PC-3 (cell line): Measurements from ENCODE around the gene CCNF. TPM values are rescaled to one million over a fixed set of nuclear protein-coding genes. Genes with fewer than 3 reads are reported as not detected.
"Not testable (repeated sequence)": the region's sequence is repeated elsewhere in the genome, so short reads cannot be mapped to it uniquely, and the experiment has no call there.

ENCODE experiments used
- ATAC-seq: fragments of 200-7000 bp; cut with Tn5 transposase; 2 replicates; pipeline ENCODE4 v1.9.1; 2020; ENCODE audit warnings: mild to moderate bottlenecking, moderate library complexity
- BruUV-seq: library from RNA; stranded (reverse); fragments of 400-500 nt; replicated peaks from 2 replicates; lab custom pipeline; 2021; lab: Mats Ljungman, UMichigan
- CTCF ChIA-PET: fragments of 300-600 bp; sonication (Branson Sonifier 250); formaldehyde crosslinking; loops from one replicate; lab custom pipeline; 2022; ENCODE audit warnings: antibody characterized with exemption; lab: Charles Lee
- POLR2A ChIA-PET: fragments of 300-600 bp; sonication (Branson Sonifier 250); formaldehyde crosslinking; loops from one replicate; lab custom pipeline; 2022; ENCODE audit warnings: antibody characterized with exemption; ENCODE audit not compliant: unreplicated experiment; lab: Charles Lee
- DNase-seq: peaks from one replicate; pipeline ENCODE4 v3.0.0-alpha.2; 2015
- H2AFZ ChIP-seq: fragments of 300-600 bp; sonication (generic); 2 replicates; pipeline ENCODE4 v1.6.0; 2016; ENCODE audit warnings: antibody characterized with exemption, low read length
- H3F3A ChIP-seq: fragments of 300-600 bp; sonication (generic); one replicate; pipeline ENCODE4 v1.6.0; 2017; ENCODE audit warnings: antibody characterized with exemption, low read length, control low read depth, mild to moderate bottlenecking; ENCODE audit not compliant: unreplicated experiment
- H3K27ac ChIP-seq: fragments of 300-600 bp; sonication (generic); 2 replicates; pipeline ENCODE4 v1.5.1; 2016; ENCODE audit warnings: mild to moderate bottlenecking, low read length
- H3K27me3 ChIP-seq: fragments of 300-600 bp; sonication (generic); 2 replicates; pipeline ENCODE4 v1.6.1; 2016; ENCODE audit warnings: low read length, mixed read lengths
- H3K36me3 ChIP-seq: fragments of 300-600 bp; sonication (generic); 2 replicates; pipeline ENCODE4 v1.6.1; 2016; ENCODE audit warnings: low read depth, mixed run types, low read length, mixed read lengths
- H3K4me1 ChIP-seq: fragments of 300-600 bp; sonication (generic); 2 replicates; pipeline ENCODE4 v1.5.1; 2016; ENCODE audit warnings: low read length; ENCODE audit not compliant: insufficient read depth
- H3K4me2 ChIP-seq: fragments of 300-600 bp; sonication (generic); 2 replicates; pipeline ENCODE4 v1.6.0; 2016; ENCODE audit warnings: low read length
- H3K4me3 ChIP-seq: fragments of 300-600 bp; sonication (generic); 2 replicates; pipeline ENCODE4 v1.5.1; 2016; ENCODE audit warnings: mild to moderate bottlenecking, low read length, mixed read lengths
- H3K79me2 ChIP-seq: fragments of 300-600 bp; sonication (generic); 2 replicates; pipeline ENCODE4 v1.6.1; 2017; ENCODE audit warnings: low read length, mixed read lengths
- H3K9ac ChIP-seq: fragments of 300-600 bp; sonication (generic); 2 replicates; pipeline ENCODE4 v1.6.0; 2016; ENCODE audit warnings: mild to moderate bottlenecking, low read length
- H3K9me2 ChIP-seq: fragments of 300-600 bp; sonication (generic); replicated peaks from 2 replicates; pipeline ENCODE4 v1.6.1; 2016; ENCODE audit warnings: mixed run types, low read length, mixed read lengths
- H3K9me3 ChIP-seq: fragments of 300-600 bp; sonication (generic); 2 replicates; pipeline ENCODE4 v1.6.1; 2016; ENCODE audit warnings: low read length, mixed read lengths
- H4K20me1 ChIP-seq: fragments of 300-600 bp; sonication (generic); 2 replicates; pipeline ENCODE4 v1.6.1; 2016; ENCODE audit warnings: low read length, mixed read lengths
- CTCF ChIP-seq: fragments of 300-600 bp; sonication (generic); conservative IDR thresholded peaks from 2 replicates; pipeline ENCODE4 v1.5.1; 2017; ENCODE audit warnings: antibody characterized with exemption, low read depth, mild to moderate bottlenecking, low read length
- EZH2 ChIP-seq: fragments of 300-600 bp; sonication (generic); IDR thresholded peaks from one replicate; pipeline ENCODE4 v1.6.1; 2017; ENCODE audit warnings: antibody characterized with exemption, mild to moderate bottlenecking, low read length; ENCODE audit not compliant: unreplicated experiment
- EZH2phosphoT487 ChIP-seq: fragments of 300-600 bp; sonication (generic); IDR thresholded peaks from 2 replicates; pipeline ENCODE4 v1.6.1; 2018; ENCODE audit warnings: mild to moderate bottlenecking, antibody characterized with exemption, low read length, borderline replicate concordance
- intact Hi-C: fragments of 100-400 bp; cut with micrococcal nuclease; formaldehyde crosslinking; loops from 2 replicates; pipeline ENCODE4 v1.9.0; 2023
- total RNA-seq: library from RNA; depleted of rRNA; stranded (reverse); fragments of >200 nt; gene quantifications from 2 replicates; pipeline ENCODE4 v1.2.3, GENCODE V29; 2014

Gene CCNF
- total RNA-seq, 1 experiment from 2014 or later = 26.8 TPM

GRCh38 chr16:2432801-2433505 lies 3.7 kb downstream of the CCNF start:
- ChIA-PET POLR2A (no interaction called here), CTCF (no interaction called here)
- intact Hi-C loops = no loop called here
- H3K27ac ChIP-seq = no peak overlapping the region
- no peaks in the 10 kb centered on the region for H3F3A ChIP-seq
- ATAC-seq (no peak), DNase-seq (no peak)
- peaks cover 32% of the 10 kb centered on the region for H3K79me2 ChIP-seq
- H3K9ac ChIP-seq = no peak overlapping the region
- H3K27me3 ChIP-seq = no peaks in the 10 kb centered on the region
- no peak overlapping the region for H3K4me2 ChIP-seq
- peaks cover 25% of the 10 kb centered on the region; the same call in 1 of the 2 replicates for H3K36me3 ChIP-seq
- TF ChIP-seq EZH2 (no peak), EZH2phosphoT487 (no peak), CTCF (no peak)
- H2AFZ ChIP-seq = no peak overlapping the region
- H3K9me3 ChIP-seq = no peaks in the 10 kb centered on the region
- H3K4me3 ChIP-seq = no peak overlapping the region
- no peaks in the 10 kb centered on the region for H3K9me2 ChIP-seq
- H3K4me1 ChIP-seq = peaks cover 9% of the 10 kb centered on the region
- H4K20me1 ChIP-seq = peaks cover 8% of the 10 kb centered on the region; the same call in 1 of the 2 replicates
- BruUV-seq = no TSS peak

DNA sequence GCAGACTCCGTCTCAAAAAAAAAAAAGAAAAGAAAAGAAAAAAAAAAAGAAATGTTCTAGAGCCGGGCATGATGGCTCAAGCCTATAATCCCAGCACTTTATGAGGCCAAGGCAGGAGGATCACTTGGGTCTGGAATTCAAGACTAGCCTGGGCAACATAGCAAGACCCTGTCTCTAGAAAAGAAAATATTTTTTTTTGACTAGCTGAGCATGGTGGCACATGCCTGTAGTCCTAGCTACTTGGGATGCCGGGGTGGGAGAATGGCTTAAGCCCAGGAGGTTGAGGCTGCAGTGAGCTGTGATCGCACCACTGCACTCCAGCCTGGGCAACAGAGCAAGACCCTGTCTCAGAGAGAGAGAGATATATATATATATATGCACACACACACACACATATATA lies 6.0 kb downstream of the CCNF start:
- H3K4me2 ChIP-seq, H3K4me1 ChIP-seq, ATAC-seq, H3K9ac ChIP-seq, H3K9me3 ChIP-seq, intact Hi-C loops, BruUV-seq, H3K27ac ChIP-seq, H2AFZ ChIP-seq, H3K4me3 ChIP-seq, DNase-seq, H4K20me1 ChIP-seq, H3F3A ChIP-seq, H3K9me2 ChIP-seq, H3K27me3 ChIP-seq, CTCF ChIA-PET: not testable (repeated sequence)
- POLR2A ChIA-PET = interaction anchor here (0.7 kb wide), 1 partner anchor 50 kb away, joined by 3 read pairs; no protein-coding TSS in a partner anchor
- Histone ChIP-seq H3K79me2 (peaks cover 23% of the 10 kb centered on the region), H3K36me3 (peaks cover 25% of the 10 kb centered on the region; the same call in 1 of the 2 replicates)

DNA sequence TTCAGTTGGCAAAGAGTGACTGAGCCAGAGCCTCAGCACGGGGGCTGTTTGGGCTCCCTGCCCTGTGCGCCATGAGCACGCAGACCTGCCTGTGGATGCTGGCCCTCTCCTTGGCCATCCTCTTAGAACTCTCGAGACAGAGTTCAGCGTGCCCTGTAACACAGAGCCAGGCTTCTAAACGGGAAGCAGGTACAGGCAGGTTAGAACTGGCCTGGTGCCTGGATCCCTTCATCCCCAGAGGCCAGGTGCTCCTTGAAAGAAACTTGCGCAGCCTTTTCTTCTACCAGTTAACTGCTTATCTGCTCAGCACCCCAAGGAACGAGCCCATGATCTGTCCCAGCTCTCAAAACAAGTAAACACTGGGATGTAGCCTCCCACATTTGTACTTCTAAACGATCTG lies 6.9 kb downstream of the CCNF start:
- Histone ChIP-seq H3K27ac (no peak overlapping the region), H3K4me1 (peaks cover 2% of the 10 kb centered on the region), H2AFZ (no peak overlapping the region), H3K27me3 (no peaks in the 10 kb centered on the region), H3K4me2 (no peak overlapping the region), H3K9ac (no peak overlapping the region), H4K20me1 (peaks cover 1% of the 10 kb centered on the region; the same call in 1 of the 2 replicates), H3K79me2 (peaks cover 14% of the 10 kb centered on the region), H3K4me3 (no peak overlapping the region), H3K36me3 (peaks cover 25% of the 10 kb centered on the region; the same call in 1 of the 2 replicates), H3K9me3 (no peaks in the 10 kb centered on the region), H3K9me2 (no peaks in the 10 kb centered on the region), H3F3A (no peaks in the 10 kb centered on the region)
- BruUV-seq = no TSS peak
- intact Hi-C loops = no loop called here
- no peak for ATAC-seq
- ChIA-PET POLR2A (no interaction called here), CTCF (no interaction called here)
- TF ChIP-seq EZH2phosphoT487 (no peak), EZH2 (no peak), CTCF (no peak)
- no peak for DNase-seq
